Skeletal muscle tissue (tissue), 4 donors: ENCODE data around the gene STX8. TPM values are rescaled to one million over a fixed set of nuclear protein-coding genes. Genes with fewer than 3 reads are reported as not detected.

ENCODE experiments used
- H3K27ac ChIP-seq: one replicate; pipeline ENCODE4 v1.7.0; 2013; ENCODE audit warnings: mild to moderate bottlenecking, low read depth, low read length, inconsistent platforms
- H3K27me3 ChIP-seq, 3 donors: one replicate each; pipeline ENCODE4 v1.7.0; 2013; ENCODE audit warnings: low read length in 3 of 3; ENCODE audit not compliant: control insufficient read depth in 3 of 3, insufficient read depth in 3 of 3
- H3K36me3 ChIP-seq, 3 donors: one replicate each; pipeline ENCODE4 v1.7.0; 2013; ENCODE audit warnings: low read length in 3 of 3; ENCODE audit not compliant: control insufficient read depth in 3 of 3, insufficient read depth in 3 of 3
- H3K4me1 ChIP-seq, 3 donors: one replicate each; pipeline ENCODE4 v1.7.0; 2013; ENCODE audit warnings: low read length in 3 of 3, mild to moderate bottlenecking in 3 of 3; ENCODE audit not compliant: control insufficient read depth in 3 of 3, insufficient read depth in 3 of 3
- H3K4me3 ChIP-seq, 3 donors: one replicate each; pipeline ENCODE4 v1.7.0; 2013; ENCODE audit warnings: low read length in 3 of 3
- H3K9ac ChIP-seq, 3 donors: one replicate each; pipeline ENCODE4 v1.7.0; 2013; ENCODE audit warnings: low read length in 3 of 3, mild to moderate bottlenecking in 3 of 3, moderate library complexity in 2 of 3, low read depth in 1 of 3
- H3K9me3 ChIP-seq, 3 donors: one replicate each; pipeline ENCODE4 v1.7.0; 2013; ENCODE audit warnings: low read length in 3 of 3; ENCODE audit not compliant: control insufficient read depth in 3 of 3
- total RNA-seq: library from RNA; depleted of rRNA; stranded (reverse); fragments of >200 nt; gene quantifications from one replicate; pipeline ENCODE4 v1.2.3, GENCODE V29; 2014
- donor health status: Osteomylitis.

STX8 gene
- total RNA-seq, 1 donor from 2014 or later = 68.4 TPM

- H3K27ac ChIP-seq = no peak overlapping the region
- peak overlapping the region in 1 of 3 donors; percentile 16 for H3K9ac ChIP-seq
- no peaks in the 10 kb centered on the region for H3K9me3 ChIP-seq
- H3K4me3 ChIP-seq = no peak overlapping the region
- no peaks in the 10 kb centered on the region for H3K27me3 ChIP-seq
- H3K36me3 ChIP-seq = no peaks in the 10 kb centered on the region
- H3K4me1 ChIP-seq = peaks cover 24 to 36% (median 33%) of the 10 kb centered on the region in 3 donors
These were observed 337.8 kb downstream of the STX8 start for GRCh38 chr17:9237661-9238301.

GRCh38 chr17:9237053-9237410 is 338.6 kb downstream of the STX8 start:
- Histone ChIP-seq H3K9me3 (no peaks in the 10 kb centered on the region), H3K4me3 (no peak overlapping the region), H3K4me1 (peaks cover 24 to 31% (median 29%) of the 10 kb centered on the region in 3 donors), H3K27me3 (no peaks in the 10 kb centered on the region), H3K27ac (no peak overlapping the region), H3K9ac (no peak overlapping the region), H3K36me3 (no peaks in the 10 kb centered on the region)

DNA sequence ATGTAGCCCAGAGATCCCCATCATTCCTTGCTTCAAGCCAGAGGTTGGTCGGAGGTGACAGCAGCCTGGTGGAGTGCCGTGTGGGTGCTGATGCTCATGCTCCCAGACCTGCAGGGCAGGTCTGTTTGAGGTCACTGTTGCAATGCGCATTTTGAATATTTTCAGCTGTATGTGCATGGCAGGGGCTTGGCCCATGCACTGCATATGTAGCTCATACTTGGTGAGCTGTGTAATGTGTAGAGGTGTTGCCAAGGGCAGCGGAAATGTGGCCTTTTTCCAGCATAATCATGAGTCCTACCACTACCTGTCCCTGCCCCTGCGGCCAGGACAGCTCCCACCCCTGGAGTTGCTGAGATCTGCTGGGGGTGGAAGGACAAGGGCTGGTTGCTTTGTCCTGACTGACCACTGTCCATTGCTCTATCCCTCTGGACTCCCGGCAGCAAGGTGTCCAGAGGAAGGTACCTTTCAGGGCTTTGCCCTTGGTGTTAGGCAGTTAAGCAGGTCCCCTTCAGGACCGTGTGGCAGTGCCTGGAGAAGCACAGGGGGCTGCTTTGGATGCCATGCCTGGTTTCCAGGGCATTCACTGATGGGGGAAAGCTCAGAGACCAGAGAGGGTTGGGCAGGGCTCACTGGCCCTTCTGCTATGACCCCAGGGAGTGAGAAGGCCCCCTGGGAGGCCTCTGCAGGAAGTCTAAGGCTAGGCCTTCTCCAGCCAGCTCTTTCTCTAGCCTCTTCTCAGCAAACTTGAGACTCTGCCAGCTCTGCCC is 339.2 kb downstream of the STX8 start:
- no peak overlapping the region for H3K9ac ChIP-seq
- no peaks in the 10 kb centered on the region for H3K27me3 ChIP-seq
- H3K4me3 ChIP-seq = no peak overlapping the region
- H3K36me3 ChIP-seq = no peaks in the 10 kb centered on the region
- peaks cover 23 to 25% (median 24%) of the 10 kb centered on the region in 3 donors for H3K4me1 ChIP-seq
- H3K9me3 ChIP-seq = no peaks in the 10 kb centered on the region
- H3K27ac ChIP-seq = no peak overlapping the region

DNA sequence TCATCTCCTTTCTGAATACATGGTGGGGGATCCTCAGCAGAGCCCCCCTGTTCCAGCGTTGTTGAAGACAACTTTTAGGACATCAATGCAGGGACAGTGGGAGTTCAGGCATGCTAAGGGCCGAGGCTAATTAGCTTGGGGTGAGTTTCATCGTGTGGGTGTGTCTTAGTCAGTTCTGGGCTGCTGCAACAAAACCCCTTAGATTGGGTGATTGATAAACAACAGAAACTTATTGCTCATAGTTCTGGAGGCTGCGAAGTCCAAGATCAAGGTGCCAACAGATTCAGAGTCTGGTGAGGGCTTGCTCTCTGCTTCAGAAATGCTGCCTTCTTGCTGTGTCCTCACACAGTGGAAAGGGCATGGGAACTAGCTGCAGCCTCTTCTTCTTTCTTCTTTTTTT is 340.3 kb downstream of the STX8 start:
- Histone ChIP-seq H3K27ac (no peak overlapping the region), H3K27me3 (no peaks in the 10 kb centered on the region), H3K9ac (no peak overlapping the region), H3K9me3 (no peaks in the 10 kb centered on the region), H3K4me1 (peaks cover 12 to 14% (median 12%) of the 10 kb centered on the region in 3 donors), H3K4me3 (no peak overlapping the region), H3K36me3 (no peaks in the 10 kb centered on the region)

GRCh38 chr17:9234389-9234945 is 341.2 kb downstream of the STX8 start:
- Histone ChIP-seq H3K27ac (no peak overlapping the region), H3K9ac (no peak overlapping the region), H3K9me3 (no peaks in the 10 kb centered on the region), H3K36me3 (no peaks in the 10 kb centered on the region), H3K4me3 (no peak overlapping the region), H3K27me3 (peaks cover 0 to 3% (median 0%) of the 10 kb centered on the region in 3 donors), H3K4me1 (peaks cover 7 to 10% (median 8%) of the 10 kb centered on the region in 3 donors)

GRCh38 chr17:9233761-9234160 is 341.9 kb downstream of the STX8 start:
- Histone ChIP-seq H3K9ac (no peak overlapping the region), H3K9me3 (no peaks in the 10 kb centered on the region), H3K27me3 (peaks cover 0 to 3% (median 0%) of the 10 kb centered on the region in 3 donors), H3K36me3 (no peaks in the 10 kb centered on the region), H3K27ac (no peak overlapping the region), H3K4me1 (peaks cover 1 to 3% (median 3%) of the 10 kb centered on the region in 3 donors), H3K4me3 (no peak overlapping the region)

DNA sequence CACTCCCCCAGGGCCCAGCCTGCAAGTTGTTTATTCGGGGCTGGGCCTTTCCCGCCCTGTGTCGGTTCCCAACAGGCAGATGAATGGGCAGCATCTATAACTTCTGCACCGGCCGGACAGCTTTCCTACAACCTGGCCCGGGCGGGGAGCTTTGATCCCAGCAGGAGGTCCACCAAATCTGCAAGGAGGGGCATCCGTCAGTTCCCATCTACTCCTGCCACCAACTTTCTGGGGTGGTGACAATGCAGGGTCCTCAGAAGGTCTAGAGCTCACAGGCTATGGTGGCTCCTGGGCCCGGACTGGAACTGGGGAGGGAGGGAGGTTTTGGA is 342.4 kb downstream of the STX8 start:
- Histone ChIP-seq H3K27me3 (peaks cover 0 to 3% (median 0%) of the 10 kb centered on the region in 3 donors), H3K9ac (no peak overlapping the region), H3K4me1 (peaks cover 0 to 8% (median 5%) of the 10 kb centered on the region in 3 donors), H3K27ac (no peak overlapping the region), H3K36me3 (no peaks in the 10 kb centered on the region), H3K9me3 (no peaks in the 10 kb centered on the region), H3K4me3 (no peak overlapping the region)

GRCh38 chr17:9232591-9233270 is 342.9 kb downstream of the STX8 start:
- Histone ChIP-seq H3K9ac (no peak overlapping the region), H3K27ac (no peak overlapping the region), H3K4me1 (peaks cover 0 to 12% (median 7%) of the 10 kb centered on the region in 3 donors), H3K9me3 (no peaks in the 10 kb centered on the region), H3K36me3 (no peaks in the 10 kb centered on the region), H3K27me3 (peaks cover 0 to 3% (median 0%) of the 10 kb centered on the region in 3 donors), H3K4me3 (no peak overlapping the region)

GRCh38 chr17:9232155-9232475 is 343.5 kb downstream of the STX8 start:
- H3K4me3 ChIP-seq = no peak overlapping the region
- H3K27ac ChIP-seq = no peak overlapping the region
- no peak overlapping the region for H3K9ac ChIP-seq
- no peaks in the 10 kb centered on the region for H3K9me3 ChIP-seq
- no peaks in the 10 kb centered on the region for H3K36me3 ChIP-seq
- peaks cover 0 to 13% (median 7%) of the 10 kb centered on the region in 3 donors for H3K4me1 ChIP-seq
- H3K27me3 ChIP-seq = peaks cover 0 to 3% (median 0%) of the 10 kb centered on the region in 3 donors
